Measurements from ENCODE around the gene DPP10.

DNA sequence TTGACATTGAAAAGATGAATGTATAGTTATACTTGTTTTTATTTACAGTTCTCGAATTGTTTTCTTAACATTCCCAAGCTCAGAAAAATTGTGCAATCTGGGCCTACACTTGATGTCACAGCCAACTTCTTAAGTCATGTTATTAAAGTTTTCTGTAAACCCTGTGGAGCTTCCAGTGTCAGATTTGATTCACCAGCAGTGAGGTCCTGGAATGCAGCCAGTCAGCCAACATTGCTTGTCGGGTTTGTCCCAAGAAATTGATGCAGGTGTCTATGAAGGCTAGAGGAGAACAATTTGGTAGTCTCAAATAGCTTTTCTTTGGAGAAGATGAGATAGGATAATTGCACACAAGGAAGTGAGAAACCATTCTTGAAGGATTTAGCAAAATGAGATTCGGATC, 732.2 kb downstream of the DPP10 start:
- TF ChIP-seq TAF1 (IDR thresholded peaks at IDR 0.05; ENCODE audit: borderline replicate concordance, insufficient read depth, low read length) (no peak), POLR2AphosphoS5 (IDR thresholded peaks at IDR 0.05; ENCODE audit: low read depth, low read length) (no peak), FOXP2 (optimal IDR thresholded peaks at IDR 0.05; ENCODE audit: borderline replicate concordance, extremely low read depth, extremely low read length, insufficient read depth) (no peak), SIN3A (IDR thresholded peaks at IDR 0.05; ENCODE audit: borderline replicate concordance, insufficient read depth, low read length) (no peak)
